NCI-H2196 treated with DMSO at 0.1 percent for 48 hours (cell line): ENCODE measurements around the gene SLC9A3.

Experiments used
- DNase-seq: peaks from one replicate; lab custom pipeline; 2025; ENCODE audit not compliant: unreplicated experiment; lab: John Stamatoyannopoulos, UW

Gene SLC9A3

DNA sequence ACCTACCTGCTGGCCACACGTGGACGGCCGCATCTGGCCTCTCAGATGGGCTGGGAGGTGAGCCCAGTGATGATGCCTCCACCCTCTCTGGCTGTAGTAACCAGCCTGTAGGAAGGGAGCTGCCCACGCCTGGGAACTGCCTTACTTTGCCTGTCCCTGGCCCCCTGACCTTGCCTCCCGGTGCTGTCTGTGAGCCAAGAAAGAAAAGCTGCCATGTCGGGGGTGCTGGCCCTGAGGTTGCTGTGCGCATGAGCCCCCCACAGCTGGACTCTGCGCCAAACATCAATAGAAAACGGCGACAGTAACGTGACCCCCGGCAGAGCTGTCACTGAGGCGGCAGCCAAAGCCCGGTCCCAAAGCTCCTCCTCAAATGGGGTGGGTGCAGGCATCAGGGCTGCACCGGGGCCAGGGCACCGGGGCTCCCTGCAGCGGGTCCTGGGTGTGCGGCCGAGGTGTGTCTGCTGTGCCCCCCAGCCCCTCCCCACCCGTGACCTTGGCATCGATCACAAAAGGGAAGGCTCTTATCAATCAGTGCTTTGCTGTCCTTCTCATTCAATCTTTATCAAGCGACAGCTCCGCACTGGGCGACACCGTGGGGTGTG, 15.3 kb upstream of the SLC9A3 start:
- DNase-seq: no peak

DNA sequence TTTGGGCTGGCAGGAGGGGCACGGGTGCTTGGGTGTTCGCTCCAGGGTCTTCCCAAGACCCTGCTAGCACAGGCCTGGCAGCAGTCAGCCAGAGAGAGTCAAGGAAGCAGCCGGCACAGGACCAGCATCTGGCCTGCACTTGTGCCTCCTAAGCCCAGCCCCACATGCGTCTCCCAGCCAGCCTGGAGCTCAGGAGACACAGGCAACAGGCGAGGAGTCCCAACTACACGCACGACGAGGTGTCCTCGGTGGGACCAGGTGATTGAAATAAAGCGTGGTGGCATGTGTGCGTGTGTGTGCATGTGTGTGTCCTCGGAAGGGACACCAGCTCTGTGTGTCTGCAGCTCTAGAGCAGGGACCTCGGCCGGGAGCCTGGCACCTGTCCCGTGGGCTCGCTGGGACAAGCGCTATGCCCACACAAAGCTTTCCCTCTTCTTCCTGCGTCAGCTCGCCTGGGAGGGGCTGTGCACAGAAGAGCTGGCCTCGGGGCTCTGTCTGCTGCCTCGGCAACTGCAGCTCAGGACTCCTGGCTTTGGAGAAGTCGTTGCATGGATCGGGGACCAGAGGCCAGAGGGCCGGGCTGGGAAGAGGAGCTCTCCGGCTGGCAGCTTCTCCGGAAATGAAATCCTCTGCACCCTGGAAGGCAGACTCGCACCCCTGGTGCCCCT, 14.7 kb upstream of the SLC9A3 start:
- no peak for DNase-seq

- DNase-seq: no peak
These were observed 14.1 kb upstream of the SLC9A3 start for GRCh38 chr5:538271-538771.

DNA sequence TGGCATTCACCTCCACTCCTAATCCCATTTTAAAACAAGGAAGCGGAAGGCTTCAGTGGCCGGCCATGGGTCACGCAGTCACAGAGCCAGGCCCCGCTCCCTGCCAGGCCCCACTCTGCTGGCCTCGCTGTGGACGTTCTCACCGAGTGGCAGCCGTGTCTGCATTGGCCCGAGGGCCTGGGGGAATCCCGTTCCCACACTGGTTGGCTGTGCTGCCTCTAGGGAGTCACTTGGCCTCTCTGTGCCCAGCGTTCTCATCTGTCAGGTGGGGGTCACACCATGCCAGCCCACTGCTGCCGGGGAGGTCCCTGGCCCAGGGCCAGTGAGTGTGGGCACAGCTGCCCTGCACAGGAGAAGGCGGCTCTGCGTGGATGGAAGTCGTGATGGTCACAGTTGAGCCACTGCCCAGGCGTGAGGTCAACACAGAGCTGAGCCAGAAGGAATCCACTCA, 13.4 kb upstream of the SLC9A3 start:
- no peak for DNase-seq

- no peak for DNase-seq
These were observed 12.8 kb upstream of the SLC9A3 start for GRCh38 chr5:537098-537497.

- no peak for DNase-seq
These were observed 11.8 kb upstream of the SLC9A3 start for GRCh38 chr5:535846-536698.

DNA sequence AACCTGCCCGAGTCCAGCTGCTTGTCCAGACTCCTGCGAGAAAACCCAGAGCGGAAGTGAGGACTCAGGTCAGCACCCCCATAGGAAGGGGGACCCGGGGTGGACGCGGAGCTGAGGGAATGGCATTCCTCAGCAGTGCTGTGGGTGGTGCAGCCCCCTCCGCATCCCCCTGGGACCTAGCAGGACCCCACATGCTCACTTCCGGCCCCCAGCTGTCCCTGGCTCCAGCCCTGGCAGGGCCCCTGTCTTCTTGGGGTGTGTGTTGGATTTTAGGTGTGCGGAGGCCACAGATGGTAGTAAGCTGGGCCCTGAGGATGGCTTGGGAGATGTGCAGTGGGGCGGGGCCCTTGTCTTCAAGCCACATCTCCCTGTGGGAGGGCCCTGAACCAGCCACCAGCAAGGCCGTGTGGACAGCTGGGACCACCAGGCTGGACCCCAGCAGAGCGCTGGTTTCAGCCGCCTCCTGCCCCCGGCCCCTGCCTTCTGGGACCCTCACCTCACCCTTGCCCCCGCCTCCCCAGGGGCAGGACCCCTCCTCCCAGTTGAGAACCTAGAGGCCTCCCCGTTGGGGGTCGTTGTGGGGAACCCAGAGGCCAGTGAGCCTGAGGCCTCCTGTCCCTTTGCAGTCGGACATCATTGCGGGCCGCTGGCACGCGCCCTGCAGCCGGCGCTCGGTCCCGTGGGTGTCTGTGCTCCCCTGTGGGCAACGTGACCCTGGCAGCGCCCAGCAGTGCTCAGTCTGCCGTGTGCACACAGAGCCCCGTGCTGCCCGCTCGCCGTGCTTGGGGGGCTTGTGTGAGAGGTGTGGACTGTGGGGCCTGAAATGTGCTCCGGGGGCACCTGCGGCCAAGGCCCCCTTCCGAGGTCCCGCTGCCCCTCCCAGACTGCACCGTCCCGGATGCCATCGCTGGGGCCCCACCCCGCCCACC, 10.8 kb upstream of the SLC9A3 start:
- DNase-seq: no peak

GRCh38 chr5:533955-534742, 9.9 kb upstream of the SLC9A3 start:
- no peak for DNase-seq

GRCh38 chr5:533243-533954, 9.2 kb upstream of the SLC9A3 start:
- DNase-seq: no peak

GRCh38 chr5:532521-533242, 8.4 kb upstream of the SLC9A3 start:
- no peak for DNase-seq

GRCh38 chr5:531749-532315, 7.6 kb upstream of the SLC9A3 start:
- DNase-seq: no peak

DNA sequence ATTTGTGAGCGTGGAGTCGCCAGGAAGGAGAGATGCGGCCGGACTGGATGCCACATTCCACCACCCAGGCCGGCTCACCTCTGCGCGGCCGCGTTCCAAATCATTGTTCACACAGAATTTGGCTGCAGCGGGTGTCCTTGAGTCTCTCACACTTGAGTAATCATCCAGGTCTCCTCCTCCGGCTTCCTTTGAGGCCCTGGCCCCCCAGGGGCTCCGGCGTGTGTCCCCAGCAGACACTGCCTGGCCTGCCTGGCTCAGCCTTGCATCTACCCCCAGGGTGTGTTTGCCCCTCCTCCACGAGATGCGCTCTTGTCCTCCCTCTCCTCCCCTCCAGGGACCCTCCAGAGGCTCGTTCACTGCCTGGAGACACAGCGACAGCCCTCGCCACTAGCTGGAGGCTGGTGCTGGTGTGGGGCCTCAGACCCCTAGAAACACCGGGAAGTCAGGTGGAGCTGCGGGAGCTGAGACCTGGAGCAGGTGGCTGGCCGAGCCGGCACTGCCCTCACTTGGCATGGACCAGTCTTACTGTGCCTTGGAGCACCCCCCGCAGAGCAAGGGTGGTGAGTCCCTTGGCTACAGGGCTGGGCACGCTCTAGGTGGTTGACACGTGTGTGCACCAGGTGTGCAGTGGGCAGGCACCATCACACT, 7.0 kb upstream of the SLC9A3 start:
- DNase-seq: no peak

GRCh38 chr5:530001-530955, 6.0 kb upstream of the SLC9A3 start:
- no peak for DNase-seq

- DNase-seq: no peak
These were observed 4.6 kb upstream of the SLC9A3 start for GRCh38 chr5:528629-529511.
